Activated CD8-positive, alpha-beta memory T cell treated with anti-CD3 and anti-CD28 coated beads, Interleukin-2, amount 50 U/mL, for 48 hours (primary cell): Measurements from ENCODE around the gene S100PBP.
A peak's percentile ranks its signal among the peaks of the same experiment; 100 is the strongest.

Source experiments
- DNase-seq: peaks from one replicate; pipeline ENCODE4 v3.0.0-alpha.2; 2020

Gene S100PBP

GRCh38 chr1:32888677-32889420 is 71.4 kb downstream of the S100PBP start:
- DNase-seq: no peak

DNA sequence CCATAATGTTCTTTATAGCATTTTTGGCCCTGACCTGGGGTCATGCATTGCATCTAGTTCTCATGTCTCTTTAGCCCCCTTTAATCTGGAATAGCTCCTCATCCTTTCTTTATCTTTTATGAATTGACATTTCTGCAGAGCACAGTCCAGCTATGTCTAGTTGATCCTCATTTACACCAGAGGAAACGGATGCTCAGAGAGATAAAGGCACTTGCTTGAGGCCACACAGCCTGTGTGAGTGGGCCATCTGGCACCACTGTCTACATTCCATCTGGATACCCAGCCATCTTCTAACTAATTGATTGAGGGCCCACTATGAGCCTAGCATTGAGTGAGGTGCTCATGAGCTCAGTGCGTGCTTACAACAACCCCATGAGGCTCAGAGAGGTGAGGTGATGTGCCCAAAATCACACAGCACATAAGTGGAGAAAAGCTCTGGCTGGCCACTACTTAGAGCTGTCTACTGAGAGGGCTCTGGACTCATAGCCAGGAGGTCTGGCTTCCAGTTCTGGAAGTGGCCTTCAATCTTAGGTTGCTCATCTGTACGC is 72.4 kb downstream of the S100PBP start:
- no peak for DNase-seq

GRCh38 chr1:32890516-32891240 is 73.2 kb downstream of the S100PBP start:
- DNase-seq: no peak

GRCh38 chr1:32891241-32891570 is 73.8 kb downstream of the S100PBP start:
- no peak for DNase-seq

DNA sequence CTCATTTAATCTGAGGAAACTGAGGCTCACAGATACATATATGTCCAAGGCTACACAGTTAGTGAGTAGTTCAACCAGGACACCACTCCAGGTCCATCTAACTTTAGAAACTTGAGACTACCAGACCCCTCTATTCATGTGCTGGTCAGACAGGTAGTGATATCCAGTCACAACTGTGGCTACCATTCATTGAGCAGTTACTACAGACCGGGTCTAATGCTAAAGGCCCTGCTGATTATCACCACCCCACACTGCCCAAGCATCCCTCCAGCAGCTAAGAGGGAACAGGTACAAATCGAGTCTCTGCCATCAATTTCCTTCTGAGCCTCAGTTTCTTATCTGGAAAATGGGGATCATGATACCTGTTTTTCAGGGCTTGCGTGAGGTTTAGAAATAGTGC is 74.2 kb downstream of the S100PBP start:
- DNase-seq: no peak

DNA sequence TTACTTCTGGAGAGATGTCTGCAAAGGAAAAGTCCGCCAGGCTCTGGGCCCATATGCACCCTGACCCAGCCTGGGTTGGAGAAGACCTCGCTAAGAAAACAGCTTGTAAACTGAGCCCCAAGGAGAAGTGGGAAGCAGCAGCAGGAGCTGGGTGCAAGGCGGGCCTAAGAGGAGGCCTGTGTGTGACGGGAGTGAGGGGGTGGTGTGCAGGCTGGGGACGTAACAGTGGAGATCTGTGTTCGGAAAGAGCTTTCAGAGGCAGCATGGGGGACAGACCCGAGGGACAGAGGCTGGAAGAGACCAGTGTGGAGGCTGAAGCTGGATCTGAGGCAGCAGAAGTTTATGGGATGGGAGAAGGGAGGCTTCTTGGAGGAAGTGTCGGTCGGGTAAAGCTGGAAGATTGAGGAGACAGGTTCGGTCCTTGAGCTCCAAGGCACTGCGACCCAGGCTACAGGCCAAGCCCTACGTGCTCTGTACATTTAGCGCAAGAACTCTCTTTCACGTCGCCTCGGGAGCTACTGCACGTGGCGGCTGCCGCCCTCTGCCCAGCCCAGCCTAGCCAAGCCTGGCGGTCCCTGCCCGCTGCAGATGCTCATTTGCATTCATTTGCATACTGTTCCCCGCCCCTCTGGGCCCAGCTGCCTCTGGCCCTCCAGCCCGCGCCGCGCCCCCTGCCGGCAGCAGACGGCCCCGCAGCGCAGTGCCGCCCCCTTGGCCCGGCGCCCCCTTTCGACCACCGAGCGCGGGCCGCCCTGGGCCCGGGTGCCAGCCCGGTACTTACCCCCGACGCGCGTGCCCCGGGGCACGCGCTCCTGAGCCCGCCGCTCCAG is 75.1 kb downstream of the S100PBP start:
- peak; percentile 88 for DNase-seq

GRCh38 chr1:32893198-32894018 is 76.0 kb downstream of the S100PBP start:
- peak; percentile 69 for DNase-seq

- DNase-seq: no peak
These were observed 76.7 kb downstream of the S100PBP start for GRCh38 chr1:32894019-32894600.

DNA sequence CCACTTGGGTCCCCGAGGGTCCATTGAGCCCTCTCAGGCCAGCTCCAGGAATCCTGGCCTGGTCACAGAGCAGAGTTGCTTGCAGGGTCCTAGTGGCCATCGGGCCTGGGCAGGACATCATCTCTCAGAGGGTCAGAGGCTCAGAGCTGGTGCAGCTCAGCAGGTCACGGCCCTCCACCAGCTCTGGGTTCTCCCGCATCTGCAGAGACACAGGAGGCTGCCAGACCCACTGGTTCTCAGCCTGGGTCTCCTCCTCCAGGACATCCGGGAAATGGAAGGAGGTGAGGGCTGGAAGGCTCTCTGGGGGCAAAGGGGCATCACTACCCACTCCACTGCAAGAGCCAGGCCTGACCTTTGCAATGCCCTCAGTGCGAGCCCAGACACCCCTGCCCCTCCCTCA is 77.2 kb downstream of the S100PBP start:
- DNase-seq: no peak

GRCh38 chr1:32895325-32896215 is 78.1 kb downstream of the S100PBP start:
- no peak for DNase-seq

- DNase-seq: no peak
These were observed 79.0 kb downstream of the S100PBP start for GRCh38 chr1:32896451-32896850.

DNA sequence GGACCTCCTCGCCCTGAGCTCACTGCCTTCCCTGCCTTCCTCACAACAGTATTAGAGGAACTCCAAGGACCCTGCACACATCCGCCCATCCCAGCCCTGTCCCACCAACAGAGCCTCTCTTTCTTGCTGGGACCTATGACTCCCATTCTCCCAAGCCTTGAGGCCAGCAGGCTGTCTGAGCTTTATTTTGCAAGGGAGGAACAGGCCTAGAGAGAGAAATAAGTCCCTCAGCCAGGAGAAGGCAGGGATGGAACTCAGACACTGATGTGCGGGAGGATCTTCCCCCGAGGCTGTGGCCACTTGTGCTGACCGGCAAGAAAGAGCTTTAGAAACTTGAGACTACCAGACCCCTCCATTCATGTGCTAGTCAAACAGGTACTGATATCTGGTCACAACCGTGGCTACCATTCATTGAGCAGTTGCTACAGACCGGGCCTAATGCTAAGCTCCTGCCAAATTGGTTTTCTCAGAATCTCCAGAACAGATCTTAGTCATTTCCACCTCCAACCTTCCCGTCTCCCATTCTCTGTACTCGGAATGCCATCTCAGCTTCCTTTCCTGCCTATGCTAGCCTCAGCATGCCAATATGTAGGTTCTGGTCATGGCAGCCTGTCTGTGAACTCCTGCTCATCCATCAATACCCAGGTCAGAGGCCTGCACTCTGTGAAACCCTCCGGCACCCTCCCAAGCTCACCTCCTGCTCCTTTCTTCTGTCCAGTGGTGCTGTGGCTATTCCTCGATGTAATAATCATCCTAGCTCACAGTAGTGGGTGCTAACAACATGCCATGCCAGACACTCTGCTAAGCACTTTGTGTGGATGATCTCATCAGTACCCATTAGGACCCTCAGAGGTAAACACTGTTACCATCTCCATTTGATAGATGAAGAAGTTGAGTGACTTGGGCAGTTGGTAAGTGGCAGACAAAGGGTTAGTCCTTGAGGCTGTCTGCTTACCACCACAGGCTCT is 79.9 kb downstream of the S100PBP start:
- no peak for DNase-seq

- DNase-seq: no peak
These were observed 80.6 kb downstream of the S100PBP start for GRCh38 chr1:32898056-32898455.

GRCh38 chr1:32898958-32899357 is 81.5 kb downstream of the S100PBP start:
- DNase-seq: no peak

GRCh38 chr1:32899586-32900296 is 82.3 kb downstream of the S100PBP start:
- DNase-seq: no peak

- DNase-seq: no peak
These were observed 83.0 kb downstream of the S100PBP start for GRCh38 chr1:32900371-32900955.

GRCh38 chr1:32900956-32901822 is 83.7 kb downstream of the S100PBP start, which contains the start of gene TMEM54:
TMEM54 (minus strand) TSS chr1:32901389; CDS start chr1:32901238, 151 bp downstream.
- DNase-seq: no peak
